HUES6 (cell line): ENCODE measurements around the gene TNS3.

Source experiments
- H3K27ac ChIP-seq: 2 replicates; pipeline ENCODE4 v1.7.0; 2013; ENCODE audit warnings: low read depth, mild to moderate bottlenecking, low read length, inconsistent platforms
- H3K27me3 ChIP-seq: 2 replicates; pipeline ENCODE4 v1.6.1; 2013; ENCODE audit warnings: low read length; ENCODE audit not compliant: control insufficient read depth, insufficient read depth
- H3K36me3 ChIP-seq: 2 replicates; pipeline ENCODE4 v1.6.1; 2013; ENCODE audit warnings: low read length; ENCODE audit not compliant: control insufficient read depth, insufficient read depth
- H3K4me1 ChIP-seq: 2 replicates; pipeline ENCODE4 v1.6.1; 2013; ENCODE audit warnings: low read length; ENCODE audit not compliant: control insufficient read depth, insufficient read depth
- H3K4me3 ChIP-seq: 2 replicates; pipeline ENCODE4 v1.5.1; 2013; ENCODE audit warnings: low read depth, low read length
- H3K9ac ChIP-seq: one replicate; pipeline ENCODE4 v1.6.1; 2013; ENCODE audit warnings: mild to moderate bottlenecking, low read length
- H3K9me3 ChIP-seq: 2 replicates; pipeline ENCODE4 v1.6.1; 2013; ENCODE audit warnings: low read depth, low read length; ENCODE audit not compliant: control insufficient read depth, insufficient read depth

Gene TNS3

DNA sequence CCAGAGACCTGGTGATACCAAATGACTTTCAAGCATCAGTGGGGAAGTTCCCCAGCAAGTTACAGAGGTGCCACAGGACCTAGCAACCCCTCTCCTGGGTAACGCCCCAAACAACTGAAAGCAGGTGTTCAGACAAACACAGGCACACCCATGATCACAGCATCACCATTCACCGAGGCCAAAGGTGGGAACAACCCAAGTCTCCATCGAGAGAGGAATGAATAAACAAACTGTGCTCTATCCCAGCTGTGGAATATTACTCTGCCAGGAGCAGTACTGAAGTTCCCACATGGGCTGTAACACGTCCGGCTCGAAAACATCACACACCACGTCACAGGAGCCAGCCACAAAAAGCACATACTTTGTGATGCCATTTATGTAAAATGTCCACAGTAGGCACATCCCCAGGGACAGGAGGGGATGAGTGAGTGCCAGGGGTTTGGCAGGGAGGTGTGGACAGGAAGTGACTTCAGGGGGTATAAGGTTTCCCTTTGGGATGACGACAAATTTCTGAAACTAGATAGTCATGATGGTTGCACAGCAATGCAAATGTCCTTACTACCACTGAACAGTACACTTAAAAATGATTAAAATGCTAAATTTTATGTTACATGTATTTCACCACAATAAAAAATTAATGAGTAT lies 222.8 kb downstream of the TNS3 start:
- no peak overlapping the region for H3K9ac ChIP-seq
- H3K9me3 ChIP-seq: no peaks in the 10 kb centered on the region; the same call in 1 of the 2 replicates
- H3K27me3 ChIP-seq: no peaks in the 10 kb centered on the region
- no peak overlapping the region for H3K4me3 ChIP-seq
- H3K36me3 ChIP-seq: no peaks in the 10 kb centered on the region
- no peaks in the 10 kb centered on the region; the same call in none of the 2 replicates for H3K4me1 ChIP-seq
- H3K27ac ChIP-seq: no peak overlapping the region

- Histone ChIP-seq H3K27ac (no peak overlapping the region), H3K9ac (no peak overlapping the region), H3K4me1 (no peaks in the 10 kb centered on the region; the same call in none of the 2 replicates), H3K9me3 (no peaks in the 10 kb centered on the region; the same call in 1 of the 2 replicates), H3K27me3 (no peaks in the 10 kb centered on the region), H3K4me3 (no peak overlapping the region), H3K36me3 (no peaks in the 10 kb centered on the region)
These were observed 223.6 kb downstream of the TNS3 start for GRCh38 chr7:47358357-47358756.

DNA sequence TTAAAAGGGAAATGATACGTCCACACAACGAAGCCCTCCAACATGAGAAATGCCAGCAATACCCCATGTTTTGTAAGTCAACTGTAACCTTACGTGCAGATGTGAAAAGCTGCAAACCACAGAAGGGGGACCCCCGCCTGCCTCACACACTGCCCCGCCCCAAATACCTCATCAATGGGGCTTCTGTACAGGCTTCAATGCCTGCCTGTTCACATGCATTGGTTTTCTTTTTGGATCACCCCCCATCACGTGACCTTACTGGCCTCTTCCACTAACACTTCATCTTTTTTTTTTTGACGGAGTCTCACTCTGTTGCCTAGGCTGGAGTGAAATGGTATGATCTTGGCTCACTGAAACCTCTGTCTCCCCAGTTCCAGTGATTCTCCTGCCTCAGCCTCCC lies 224.0 kb downstream of the TNS3 start:
- Histone ChIP-seq H3K4me1 (no peaks in the 10 kb centered on the region; the same call in none of the 2 replicates), H3K27me3 (no peaks in the 10 kb centered on the region), H3K9ac (no peak overlapping the region), H3K9me3 (no peaks in the 10 kb centered on the region; the same call in 1 of the 2 replicates), H3K4me3 (no peak overlapping the region), H3K36me3 (no peaks in the 10 kb centered on the region), H3K27ac (no peak overlapping the region)

- Histone ChIP-seq H3K27me3 (no peaks in the 10 kb centered on the region), H3K36me3 (no peaks in the 10 kb centered on the region), H3K9ac (no peak overlapping the region), H3K27ac (no peak overlapping the region), H3K9me3 (no peaks in the 10 kb centered on the region), H3K4me1 (no peaks in the 10 kb centered on the region; the same call in none of the 2 replicates), H3K4me3 (no peak overlapping the region)
These were observed 224.6 kb downstream of the TNS3 start for GRCh38 chr7:47357361-47357760.

- Histone ChIP-seq H3K27ac (no peak overlapping the region), H3K9ac (no peak overlapping the region), H3K27me3 (no peaks in the 10 kb centered on the region), H3K36me3 (no peaks in the 10 kb centered on the region), H3K9me3 (no peaks in the 10 kb centered on the region), H3K4me3 (no peak overlapping the region), H3K4me1 (no peaks in the 10 kb centered on the region; the same call in none of the 2 replicates)
These were observed 225.7 kb downstream of the TNS3 start for GRCh38 chr7:47356261-47356660.

GRCh38 chr7:47355684-47356083 lies 226.2 kb downstream of the TNS3 start:
- no peaks in the 10 kb centered on the region; the same call in none of the 2 replicates for H3K4me1 ChIP-seq
- H3K9ac ChIP-seq: no peak overlapping the region
- no peaks in the 10 kb centered on the region for H3K27me3 ChIP-seq
- H3K36me3 ChIP-seq: no peaks in the 10 kb centered on the region
- no peak overlapping the region for H3K4me3 ChIP-seq
- H3K9me3 ChIP-seq: no peaks in the 10 kb centered on the region
- no peak overlapping the region for H3K27ac ChIP-seq

DNA sequence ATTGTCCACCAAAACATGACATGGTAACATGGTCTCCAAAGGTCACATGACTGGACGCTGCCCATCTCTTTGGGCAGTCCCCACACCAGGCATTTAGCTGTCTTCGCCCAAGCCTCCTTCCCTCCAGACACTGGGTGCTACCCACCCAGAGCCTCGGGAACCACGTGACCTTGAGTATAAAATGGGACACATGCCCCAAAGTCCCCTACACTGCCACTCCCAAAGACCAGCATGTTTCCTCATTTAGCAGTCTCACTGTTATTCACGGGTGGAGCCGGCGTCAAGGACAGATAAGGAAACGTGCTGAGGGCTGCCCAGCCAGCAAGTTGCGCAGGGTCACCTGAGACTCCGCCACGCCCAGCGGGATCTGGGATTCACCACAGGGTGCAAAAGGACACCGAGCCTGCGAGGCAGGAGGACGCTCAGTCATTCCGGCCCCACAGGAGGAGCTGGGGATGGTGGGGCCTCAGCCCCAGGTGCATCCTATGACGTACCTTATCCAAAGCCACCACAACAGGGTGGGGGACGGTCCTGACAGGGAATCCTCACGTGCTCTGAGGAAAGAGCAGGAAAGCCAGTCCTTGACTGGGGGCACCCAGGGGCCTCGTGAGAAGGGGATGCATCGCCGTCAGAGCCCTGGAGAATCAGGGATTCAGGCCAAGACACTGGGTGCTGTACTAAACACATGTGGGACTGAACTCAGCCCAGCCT lies 226.9 kb downstream of the TNS3 start:
- Histone ChIP-seq H3K36me3 (no peaks in the 10 kb centered on the region), H3K27ac (no peak overlapping the region), H3K9me3 (no peaks in the 10 kb centered on the region), H3K27me3 (no peaks in the 10 kb centered on the region), H3K4me3 (no peak overlapping the region), H3K4me1 (no peaks in the 10 kb centered on the region; the same call in none of the 2 replicates), H3K9ac (no peak overlapping the region)

DNA sequence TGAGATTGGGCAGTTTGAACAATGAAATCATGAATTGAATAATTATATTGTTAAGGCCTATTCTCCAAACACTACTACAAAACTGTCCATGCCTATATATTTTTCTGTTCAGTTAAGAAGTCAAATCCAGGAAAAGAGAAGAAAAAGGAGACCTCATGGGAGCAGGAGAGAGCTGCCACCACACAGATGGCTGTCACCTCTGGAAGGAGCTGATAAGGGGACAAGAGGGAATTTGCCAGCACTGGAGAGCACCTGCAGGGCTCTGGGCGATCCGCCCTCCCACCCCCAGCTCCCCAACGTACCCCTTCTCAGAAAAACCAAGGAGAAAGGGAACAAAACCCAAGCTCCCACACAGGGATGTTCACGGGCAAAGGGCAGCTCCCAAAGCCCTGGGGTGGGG lies 227.8 kb downstream of the TNS3 start:
- Histone ChIP-seq H3K9me3 (no peaks in the 10 kb centered on the region), H3K4me3 (no peak overlapping the region), H3K9ac (no peak overlapping the region), H3K27ac (no peak overlapping the region), H3K36me3 (no peaks in the 10 kb centered on the region), H3K4me1 (no peaks in the 10 kb centered on the region; the same call in none of the 2 replicates), H3K27me3 (no peaks in the 10 kb centered on the region)

DNA sequence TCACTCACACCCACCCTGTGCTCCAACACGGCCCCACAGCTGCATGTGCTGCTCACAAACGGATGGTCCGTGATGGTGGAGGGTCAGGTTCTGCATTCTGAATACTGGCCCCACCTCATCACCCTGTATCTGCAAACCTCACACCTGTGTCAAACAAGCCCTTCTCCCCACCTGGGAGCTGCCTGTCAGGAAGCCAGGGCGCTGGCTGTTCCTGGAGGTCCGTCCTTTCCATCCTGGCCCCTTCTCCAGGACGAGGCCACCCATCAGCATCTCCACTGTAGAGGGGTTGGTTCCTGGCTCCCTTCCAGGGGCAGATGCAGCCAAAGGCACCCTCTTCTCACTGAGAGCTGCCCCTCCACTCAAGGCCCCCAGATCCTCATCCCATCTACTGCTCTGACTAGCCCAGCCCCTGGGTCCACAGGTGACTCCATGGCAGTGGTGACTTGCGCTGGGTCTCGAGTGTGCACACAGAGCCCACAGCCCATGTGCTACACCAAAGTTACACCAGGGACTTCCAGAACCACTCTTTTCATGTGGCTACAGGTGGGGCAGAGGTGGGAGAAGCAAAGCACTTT lies 229.4 kb downstream of the TNS3 start:
- Histone ChIP-seq H3K27me3 (no peaks in the 10 kb centered on the region), H3K9ac (no peak overlapping the region), H3K27ac (no peak overlapping the region), H3K4me1 (no peaks in the 10 kb centered on the region; the same call in none of the 2 replicates), H3K9me3 (no peaks in the 10 kb centered on the region), H3K36me3 (no peaks in the 10 kb centered on the region), H3K4me3 (no peak overlapping the region)

- Histone ChIP-seq H3K27me3 (no peaks in the 10 kb centered on the region), H3K36me3 (no peaks in the 10 kb centered on the region), H3K27ac (no peak overlapping the region), H3K4me1 (no peaks in the 10 kb centered on the region; the same call in none of the 2 replicates), H3K9me3 (no peaks in the 10 kb centered on the region), H3K4me3 (no peak overlapping the region), H3K9ac (no peak overlapping the region)
These were observed 230.4 kb downstream of the TNS3 start for GRCh38 chr7:47351233-47352154.
